ENCODE results near the gene CCDC187.
"Not testable (repeated sequence)": the region's sequence is repeated elsewhere in the genome, so short reads cannot be mapped to it uniquely, and the experiment has no call there.

The CCDC187 gene

GRCh38 chr9:136303825-136304416, at the start of gene CCDC187:
CCDC187 (minus strand) TSS chr9:136304094; CDS start chr9:136303830, 264 bp downstream.
- no peak for DNase-seq (ENCODE audit: low spot score)

DNA sequence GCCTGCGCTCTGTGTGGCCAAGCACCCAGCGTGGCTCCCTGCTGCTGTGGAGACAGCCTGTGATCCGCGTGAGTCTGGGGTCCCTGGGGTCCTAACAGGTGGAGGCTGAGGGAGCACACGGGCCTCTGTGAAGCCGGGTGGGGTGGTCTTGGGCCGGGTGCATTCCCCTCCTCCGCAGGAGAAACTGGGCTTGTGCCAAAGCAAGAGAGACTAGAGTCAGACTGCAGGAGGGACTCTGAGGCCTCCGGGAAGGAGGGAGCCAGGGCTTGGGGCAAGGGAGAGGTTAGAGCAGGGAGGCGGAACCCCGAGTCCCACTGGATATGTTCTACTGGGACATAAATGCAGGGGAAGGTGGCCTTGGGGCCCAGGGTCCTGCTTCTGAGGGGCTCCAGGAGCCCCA, 49.2 kb upstream of the CCDC187 start:
- no peak for DNase-seq (ENCODE audit: low spot score)

GRCh38 chr9:136352682-136353081, 48.8 kb upstream of the CCDC187 start:
- no peak for DNase-seq (ENCODE audit: low spot score)

GRCh38 chr9:136351868-136352267, 48.0 kb upstream of the CCDC187 start:
- DNase-seq (ENCODE audit: low spot score) = not testable (repeated sequence)

- no peak for DNase-seq (ENCODE audit: low spot score)
Measured at GRCh38 chr9:136351252-136351800, 47.4 kb upstream of the CCDC187 start.

DNA sequence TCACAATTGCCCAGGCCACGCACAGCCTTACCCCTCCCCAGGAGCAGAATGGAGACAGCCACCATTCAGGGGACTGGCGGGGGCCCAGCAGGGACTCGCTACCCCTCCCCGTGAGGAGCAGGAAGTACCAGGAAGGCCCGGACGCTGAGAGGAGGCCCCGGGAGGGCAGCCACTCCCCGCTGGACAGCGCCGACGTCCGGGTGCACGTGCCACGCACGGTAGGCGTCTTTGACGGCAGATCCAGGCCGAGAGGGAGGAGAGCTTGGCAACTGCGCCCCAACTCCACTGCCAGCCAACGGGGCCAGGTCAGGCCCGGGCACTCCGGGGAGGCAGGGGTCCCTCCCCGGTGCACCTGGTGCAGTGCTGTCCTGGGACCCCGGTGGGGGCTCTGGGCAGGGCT, 45.7 kb upstream of the CCDC187 start:
- no peak for DNase-seq (ENCODE audit: low spot score)

GRCh38 chr9:136348691-136349090, 44.8 kb upstream of the CCDC187 start:
- no peak for DNase-seq (ENCODE audit: low spot score)

DNA sequence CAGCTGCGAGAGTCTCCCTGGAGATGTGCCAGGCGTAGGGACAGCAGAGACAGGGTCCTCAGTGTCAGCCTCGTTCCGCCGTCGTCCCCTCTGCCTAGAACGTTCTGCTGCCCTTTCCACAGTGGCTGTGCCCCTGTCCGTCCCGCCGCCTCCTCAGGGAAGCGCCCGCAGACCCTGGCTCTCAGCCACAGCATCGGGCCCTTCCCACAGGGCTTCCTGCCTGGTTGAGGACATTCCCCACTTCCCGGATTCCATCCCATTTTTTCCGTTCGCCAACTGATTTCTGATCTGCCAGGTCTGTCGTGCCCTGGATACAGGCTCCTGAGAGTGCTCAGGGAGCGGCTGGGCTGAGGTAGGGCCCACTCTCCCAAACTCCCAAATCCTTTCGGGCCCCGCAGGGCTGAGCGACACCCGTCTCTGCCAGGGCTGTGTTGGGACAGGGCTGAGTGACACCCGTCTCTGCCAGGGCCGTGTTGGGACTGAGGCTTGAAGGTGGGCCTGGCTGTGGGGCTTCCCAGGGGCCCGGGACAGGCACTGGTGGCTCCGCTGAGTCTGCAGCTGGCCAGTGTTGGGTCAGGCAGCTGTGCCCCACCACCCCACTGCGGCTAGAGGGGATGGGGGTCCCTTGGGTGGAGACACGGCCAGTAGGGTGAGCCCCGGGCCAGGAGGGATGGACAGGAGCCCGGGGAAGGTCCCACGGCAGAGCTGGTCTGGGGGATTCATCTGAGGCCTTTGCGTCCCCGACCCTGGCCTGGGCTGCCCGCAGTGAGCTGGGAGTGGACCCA, 43.8 kb upstream of the CCDC187 start:
- no peak for DNase-seq (ENCODE audit: low spot score)

- DNase-seq (ENCODE audit: low spot score) = no peak
Measured at GRCh38 chr9:136346927-136347465, 43.1 kb upstream of the CCDC187 start.

DNA sequence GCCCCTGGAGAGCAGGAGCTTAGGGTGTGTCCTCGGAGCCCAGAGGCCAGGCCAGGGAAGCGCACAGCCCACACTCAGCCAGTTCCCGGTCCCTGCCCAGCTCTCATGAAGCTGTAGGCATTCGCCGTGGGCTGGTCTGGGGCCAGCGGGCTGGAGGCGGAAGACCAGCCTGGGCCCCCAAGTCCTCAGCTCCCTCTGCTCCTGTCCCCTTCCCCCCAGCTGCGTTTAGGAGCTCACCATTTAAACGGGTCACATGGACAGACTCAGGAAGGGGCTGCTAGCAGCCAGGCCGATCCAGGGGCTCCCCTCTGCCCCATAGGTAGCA, 42.2 kb upstream of the CCDC187 start:
- no peak for DNase-seq (ENCODE audit: low spot score)

GRCh38 chr9:136345281-136346156, 41.6 kb upstream of the CCDC187 start:
- DNase-seq (ENCODE audit: low spot score) = no peak

DNA sequence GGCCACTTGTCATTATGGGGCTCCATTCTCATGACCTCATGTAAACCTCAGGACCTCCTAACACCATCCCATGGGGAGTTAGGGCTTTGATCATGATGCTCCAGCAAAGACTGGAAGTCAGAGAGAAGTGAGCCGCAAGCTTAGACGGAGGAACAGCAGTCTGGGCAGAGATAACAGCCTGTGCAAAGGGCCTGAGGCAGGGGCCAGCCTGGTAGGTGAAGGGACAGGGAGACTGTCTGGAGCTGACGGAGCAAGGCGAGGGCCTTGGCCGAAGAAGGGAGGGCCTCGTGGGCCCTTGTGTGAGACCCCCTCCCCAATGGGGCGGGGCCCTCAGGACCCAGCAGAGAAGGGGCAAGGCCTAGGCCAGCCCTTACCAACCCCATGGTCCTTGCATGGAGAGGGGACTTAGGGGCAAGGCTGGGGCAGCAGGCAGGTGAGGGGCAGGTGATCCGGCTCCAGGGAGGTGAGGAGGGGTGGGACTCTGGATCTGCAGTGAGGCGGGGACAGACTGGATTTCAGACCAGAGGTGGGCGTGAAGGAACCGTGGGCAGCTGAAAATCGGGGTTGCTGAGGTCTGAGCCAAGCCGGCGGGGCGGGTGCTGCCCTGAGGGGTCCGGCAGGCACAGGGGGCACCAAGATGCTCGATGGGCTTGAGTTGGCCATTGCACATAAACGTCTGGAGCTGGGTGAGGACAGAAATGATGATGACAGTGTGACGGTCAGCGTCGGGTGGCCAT, 40.8 kb upstream of the CCDC187 start:
- DNase-seq (ENCODE audit: low spot score) = no peak

GRCh38 chr9:136343884-136344269, 40.0 kb upstream of the CCDC187 start:
- no peak for DNase-seq (ENCODE audit: low spot score)

DNA sequence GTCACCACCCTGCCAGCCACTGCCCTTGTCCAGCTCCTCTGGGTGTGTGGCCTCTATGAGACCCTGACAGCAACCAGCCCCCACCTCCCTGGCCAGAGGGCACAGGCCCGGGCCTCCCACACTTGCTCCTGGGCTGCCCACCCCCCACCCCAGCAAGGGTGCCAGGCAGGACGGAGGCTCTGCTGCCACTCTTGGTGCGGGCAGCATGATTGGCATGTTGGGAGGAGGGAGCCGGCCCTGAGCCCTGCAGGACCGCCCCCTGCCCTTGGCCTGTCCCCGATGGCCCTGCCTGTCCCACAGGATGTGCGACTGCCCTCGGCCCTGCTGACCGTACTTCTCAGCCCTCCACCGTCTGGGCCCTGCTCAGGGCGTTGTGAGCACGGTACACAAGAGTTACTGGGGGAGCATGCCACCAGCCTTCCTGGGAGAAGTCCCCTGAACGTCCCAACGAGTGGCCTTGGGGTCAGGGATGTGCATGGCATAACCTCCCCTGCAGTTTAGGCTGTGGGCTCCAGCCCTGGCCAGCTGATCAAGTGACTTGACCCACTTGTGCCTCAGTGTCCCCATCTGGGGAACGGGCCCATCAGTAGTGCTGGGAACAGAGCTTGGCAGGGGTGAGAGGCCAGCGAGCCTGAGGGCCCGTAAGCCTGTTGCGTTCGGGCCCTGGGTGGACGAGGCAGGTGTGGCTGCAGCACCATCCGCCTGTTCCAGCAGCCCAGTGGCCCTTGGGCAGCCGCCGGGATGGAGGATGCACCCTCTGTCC, 39.4 kb upstream of the CCDC187 start:
- no peak for DNase-seq (ENCODE audit: low spot score)

- DNase-seq (ENCODE audit: low spot score) = peak; percentile 67
Measured at GRCh38 chr9:136342181-136343120, 38.6 kb upstream of the CCDC187 start.

DNA sequence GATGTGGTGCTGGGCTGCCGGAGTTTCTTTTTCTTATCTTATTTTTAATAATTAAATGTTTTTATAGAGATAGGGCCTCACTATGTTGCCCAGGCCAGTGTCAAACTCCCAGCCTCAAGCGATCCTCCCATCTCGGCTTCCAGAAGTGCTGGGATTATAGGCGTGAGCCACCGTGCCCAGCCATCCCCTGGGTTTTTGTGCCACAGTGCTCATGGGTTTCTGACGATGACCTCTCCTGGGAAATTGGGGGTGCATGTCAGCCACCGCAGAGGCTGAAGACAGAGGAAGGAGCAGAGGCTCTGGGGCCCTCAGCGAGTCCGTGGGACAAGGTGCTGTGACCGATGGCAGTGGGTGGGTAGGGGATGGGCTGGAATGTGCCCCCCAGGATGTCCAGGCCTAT, 37.9 kb upstream of the CCDC187 start:
- DNase-seq (ENCODE audit: low spot score) = no peak

DNA sequence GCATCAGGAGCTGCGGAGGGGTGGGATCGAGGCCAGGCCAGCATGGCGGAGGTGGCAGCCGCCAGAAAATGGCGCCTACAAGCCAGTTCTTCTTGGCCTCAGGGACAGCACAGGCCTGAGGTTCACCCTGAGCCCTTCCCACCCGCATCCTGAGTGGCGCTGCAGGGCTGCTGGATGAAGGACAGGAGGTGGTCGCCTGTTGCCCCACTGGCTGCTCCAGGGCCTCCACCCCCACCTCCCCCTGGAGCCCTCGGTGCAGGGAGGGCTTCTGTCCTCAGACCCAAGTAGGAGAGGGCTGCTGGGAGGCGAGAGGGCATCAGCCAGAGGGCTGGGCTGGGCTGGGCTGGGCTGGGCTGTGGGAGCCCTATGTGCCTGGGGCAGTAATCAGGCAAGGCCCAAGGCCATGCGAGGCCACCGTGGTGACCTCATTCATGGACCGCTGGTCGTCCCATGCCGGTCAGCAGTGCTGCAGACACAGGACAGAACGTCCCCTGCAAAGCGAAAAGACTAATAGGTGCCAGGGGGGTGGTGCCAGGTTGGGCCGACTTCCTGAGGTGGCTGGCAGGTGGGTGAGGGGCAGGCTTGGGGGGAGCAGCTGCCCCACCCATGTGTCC, 37.3 kb upstream of the CCDC187 start:
- no peak for DNase-seq (ENCODE audit: low spot score)

- DNase-seq (ENCODE audit: low spot score) = no peak
Measured at GRCh38 chr9:136340356-136341041, 36.6 kb upstream of the CCDC187 start.

DNA sequence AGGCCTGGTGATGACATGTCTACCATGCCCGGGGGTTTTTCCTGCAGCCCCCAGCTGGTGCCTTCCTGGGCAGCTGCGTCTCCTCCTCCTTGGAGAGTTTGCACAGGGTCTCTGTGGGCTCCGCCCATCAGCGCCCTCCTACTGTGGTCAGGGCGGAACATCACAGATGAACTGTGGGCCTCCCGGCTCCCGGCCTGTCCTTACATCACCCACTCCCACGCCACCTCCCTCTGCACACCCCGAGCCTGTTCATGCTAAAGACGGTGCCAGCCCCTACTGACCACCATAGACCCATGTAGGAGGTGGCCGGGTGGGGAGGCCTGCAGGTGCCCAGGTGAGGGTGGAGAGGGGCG, 36.0 kb upstream of the CCDC187 start:
- DNase-seq (ENCODE audit: low spot score) = no peak

Data from activated CD4-positive, alpha-beta T cell treated with anti-CD3 and anti-CD28 coated beads, Interleukin-2, Interleukin-4, amounts not matched to agents 100 ng/mL and 50 ng/mL, durations not matched to agents 16 hours and 8 hours (primary cell).